Measurements from ENCODE around the gene LGR4. TPM values are rescaled to one million over a fixed set of nuclear protein-coding genes. Genes with fewer than 3 reads are reported as not detected.

LGR4 gene
- total RNA-seq, 1 experiment from 2014 or later: 37.1 TPM

DNA sequence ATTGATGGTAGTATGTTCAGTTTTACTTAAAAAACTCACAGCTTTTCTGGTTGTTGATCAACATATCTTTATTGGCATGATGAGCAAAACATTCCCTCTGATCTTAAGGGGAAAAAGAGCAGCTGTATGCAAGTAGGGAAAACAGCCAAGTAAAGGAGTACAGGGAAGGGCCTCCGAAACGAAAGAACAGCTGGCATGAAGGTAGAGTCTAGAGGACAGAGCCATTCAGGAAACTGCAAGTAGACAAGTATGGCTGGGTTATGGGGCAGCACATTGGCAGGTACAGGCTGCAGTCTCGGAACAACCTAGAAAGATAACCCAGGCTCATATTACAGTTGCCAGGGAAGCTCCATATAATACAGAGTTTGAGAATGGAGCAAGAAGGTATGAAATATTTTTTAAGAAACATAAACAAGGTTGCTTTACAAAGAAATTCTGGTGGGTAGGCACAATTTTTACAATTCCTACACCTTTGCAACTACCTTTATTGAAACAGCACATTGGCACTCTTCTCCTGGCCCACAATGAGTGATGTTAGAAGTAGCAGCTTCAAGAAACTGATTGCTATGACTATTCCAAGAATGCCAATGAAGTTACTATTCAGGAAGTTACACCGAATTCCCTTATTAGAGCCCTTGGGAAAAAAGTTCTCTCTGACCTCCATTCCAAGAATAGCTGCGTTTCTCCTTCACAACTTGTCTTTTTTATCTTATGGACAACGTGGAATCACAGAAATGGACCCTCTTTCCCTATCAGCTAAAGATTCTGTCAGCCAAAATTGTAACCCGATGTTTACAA is 45.2 kb downstream of the LGR4 start:
- Histone ChIP-seq H3K9me3 (no peaks in the 10 kb centered on the region), H3K4me3 (ENCODE audit: low read depth, low read length) (no peak overlapping the region), H3K4me1 (no peaks in the 10 kb centered on the region), H3K36me3 (ENCODE audit: control insufficient read depth, insufficient read depth, low read length) (no peaks in the 10 kb centered on the region), H3K27me3 (replicated peaks; ENCODE audit: control insufficient read depth, insufficient read depth, low read length) (no peaks in the 10 kb centered on the region)
- DNase-seq: no peak
- intact Hi-C loops (cut with micrococcal nuclease; ENCODE audit: unreplicated experiment): no loop called here
- Mint-ChIP-seq H3K4me3 (ENCODE audit: unreplicated experiment) (no peak overlapping the region), H3K36me3 (ENCODE audit: insufficient read depth, unreplicated experiment) (no peaks in the 10 kb centered on the region), H3K27me3 (ENCODE audit: insufficient read depth, unreplicated experiment) (no peaks in the 10 kb centered on the region), H3K27ac (ENCODE audit: unreplicated experiment) (no peak overlapping the region), H3K4me1 (ENCODE audit: low read depth, unreplicated experiment) (peaks cover 9% of the 10 kb centered on the region), H3K9me3 (ENCODE audit: unreplicated experiment) (no peaks in the 10 kb centered on the region)
- CTCF ChIA-PET: no interaction called here
- TF ChIP-seq, protein P1, sequence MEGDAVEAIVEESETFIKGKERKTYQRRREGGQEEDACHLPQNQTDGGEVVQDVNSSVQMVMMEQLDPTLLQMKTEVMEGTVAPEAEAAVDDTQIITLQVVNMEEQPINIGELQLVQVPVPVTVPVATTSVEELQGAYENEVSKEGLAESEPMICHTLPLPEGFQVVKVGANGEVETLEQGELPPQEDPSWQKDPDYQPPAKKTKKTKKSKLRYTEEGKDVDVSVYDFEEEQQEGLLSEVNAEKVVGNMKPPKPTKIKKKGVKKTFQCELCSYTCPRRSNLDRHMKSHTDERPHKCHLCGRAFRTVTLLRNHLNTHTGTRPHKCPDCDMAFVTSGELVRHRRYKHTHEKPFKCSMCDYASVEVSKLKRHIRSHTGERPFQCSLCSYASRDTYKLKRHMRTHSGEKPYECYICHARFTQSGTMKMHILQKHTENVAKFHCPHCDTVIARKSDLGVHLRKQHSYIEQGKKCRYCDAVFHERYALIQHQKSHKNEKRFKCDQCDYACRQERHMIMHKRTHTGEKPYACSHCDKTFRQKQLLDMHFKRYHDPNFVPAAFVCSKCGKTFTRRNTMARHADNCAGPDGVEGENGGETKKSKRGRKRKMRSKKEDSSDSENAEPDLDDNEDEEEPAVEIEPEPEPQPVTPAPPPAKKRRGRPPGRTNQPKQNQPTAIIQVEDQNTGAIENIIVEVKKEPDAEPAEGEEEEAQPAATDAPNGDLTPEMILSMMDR (IDR thresholded peaks at IDR 0.05; ENCODE audit: insufficient read depth in 1 of 2, low read depth in 1 of 2, low read length in 1 of 2, severe bottlenecking in 1 of 2, unreplicated experiment in 1 of 2): no peak
- BruUV-seq (replicated peaks): no TSS peak
- POLR2A ChIA-PET: no interaction called here

DNA sequence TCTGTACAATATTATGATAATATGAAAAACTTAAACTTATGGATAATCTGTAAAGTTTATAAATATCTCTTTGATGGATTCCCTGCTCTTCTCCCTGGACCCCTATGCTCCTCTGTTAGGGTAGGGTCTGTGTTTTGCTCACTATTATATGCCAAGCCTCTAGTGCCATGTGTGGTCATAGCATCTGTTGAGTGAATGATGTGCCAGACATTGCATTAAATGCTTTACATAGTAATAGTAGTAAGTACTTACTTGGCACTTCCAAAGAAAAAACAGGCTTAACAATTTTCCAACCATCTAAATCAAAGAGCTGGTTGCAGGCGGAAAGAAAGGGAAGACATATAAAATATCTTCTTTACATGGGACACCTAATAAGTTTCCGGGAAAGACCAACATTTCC is 46.8 kb downstream of the LGR4 start:
- Histone ChIP-seq H3K27me3 (replicated peaks; ENCODE audit: control insufficient read depth, insufficient read depth, low read length) (no peaks in the 10 kb centered on the region), H3K9me3 (no peaks in the 10 kb centered on the region), H3K36me3 (ENCODE audit: control insufficient read depth, insufficient read depth, low read length) (no peaks in the 10 kb centered on the region), H3K4me1 (peaks cover 13% of the 10 kb centered on the region), H3K4me3 (ENCODE audit: low read depth, low read length) (no peak overlapping the region)
- intact Hi-C loops (cut with micrococcal nuclease; ENCODE audit: unreplicated experiment): no loop called here
- H3K4me1 Mint-ChIP-seq (ENCODE audit: low read depth, unreplicated experiment): peaks cover 18% of the 10 kb centered on the region
- no peak overlapping the region for H3K27ac Mint-ChIP-seq (ENCODE audit: unreplicated experiment)
- TF ChIP-seq, protein P1 (IDR thresholded peaks at IDR 0.05; ENCODE audit: insufficient read depth in 1 of 2, low read depth in 1 of 2, low read length in 1 of 2, severe bottlenecking in 1 of 2, unreplicated experiment in 1 of 2): no peak
- no peaks in the 10 kb centered on the region for H3K27me3 Mint-ChIP-seq (ENCODE audit: insufficient read depth, unreplicated experiment)
- H3K9me3 Mint-ChIP-seq (ENCODE audit: unreplicated experiment): no peaks in the 10 kb centered on the region
- ChIA-PET CTCF (no interaction called here), POLR2A (no interaction called here)
- no TSS peak for BruUV-seq (replicated peaks)
- no peak overlapping the region for H3K4me3 Mint-ChIP-seq (ENCODE audit: unreplicated experiment)
- no peaks in the 10 kb centered on the region for H3K36me3 Mint-ChIP-seq (ENCODE audit: insufficient read depth, unreplicated experiment)
- no peak for DNase-seq

DNA sequence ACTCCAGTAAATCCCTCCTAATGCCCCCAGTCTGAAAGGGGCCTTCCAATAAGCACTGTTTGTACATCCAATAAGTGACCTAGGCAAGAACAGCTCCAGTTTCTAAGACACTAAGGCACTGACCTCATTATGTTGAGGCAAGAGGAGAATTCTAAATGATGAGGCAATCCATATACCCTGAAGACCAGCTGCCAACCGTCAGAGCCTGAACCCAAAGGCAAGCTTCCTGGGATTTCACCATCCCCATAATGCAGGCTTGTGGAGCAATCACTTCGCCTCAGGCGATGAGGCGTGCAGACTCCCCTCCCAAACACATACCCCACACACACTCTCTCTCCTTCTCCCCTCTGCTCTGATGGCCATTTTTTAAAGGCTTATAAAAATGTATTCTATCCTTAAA is 49.5 kb downstream of the LGR4 start:
- Histone ChIP-seq H3K27me3 (replicated peaks; ENCODE audit: control insufficient read depth, insufficient read depth, low read length) (no peaks in the 10 kb centered on the region), H3K4me1 (peaks cover 17% of the 10 kb centered on the region), H3K4me3 (ENCODE audit: low read depth, low read length) (no peak overlapping the region), H3K9me3 (no peaks in the 10 kb centered on the region), H3K36me3 (ENCODE audit: control insufficient read depth, insufficient read depth, low read length) (no peaks in the 10 kb centered on the region)
- ChIA-PET CTCF (no interaction called here), POLR2A (no interaction called here)
- no peaks in the 10 kb centered on the region for H3K27me3 Mint-ChIP-seq (ENCODE audit: insufficient read depth, unreplicated experiment)
- no peak for DNase-seq
- H3K4me3 Mint-ChIP-seq (ENCODE audit: unreplicated experiment): no peak overlapping the region
- H3K36me3 Mint-ChIP-seq (ENCODE audit: insufficient read depth, unreplicated experiment): no peaks in the 10 kb centered on the region
- H3K27ac Mint-ChIP-seq (ENCODE audit: unreplicated experiment): peak overlapping the region; percentile 30
- BruUV-seq (replicated peaks): no TSS peak
- H3K9me3 Mint-ChIP-seq (ENCODE audit: unreplicated experiment): no peaks in the 10 kb centered on the region
- intact Hi-C loops (cut with micrococcal nuclease; ENCODE audit: unreplicated experiment): loop anchor here (1.0 kb wide), 1 partner anchor 8 kb away; no protein-coding TSS in a partner anchor
- TF ChIP-seq, protein P1 (IDR thresholded peaks at IDR 0.05; ENCODE audit: insufficient read depth in 1 of 2, low read depth in 1 of 2, low read length in 1 of 2, severe bottlenecking in 1 of 2, unreplicated experiment in 1 of 2): no peak
- peaks cover 27% of the 10 kb centered on the region for H3K4me1 Mint-ChIP-seq (ENCODE audit: low read depth, unreplicated experiment)
